ENCODE measurements around the gene ABR. TPM values are rescaled to one million over a fixed set of nuclear protein-coding genes. Genes with fewer than 3 reads are reported as not detected.

Gene ABR
- total RNA-seq, result 10 to 100 TPM in 3 of 6 experiments, 1 to 10 TPM in 3; 7.4 to 21.5 (median 11.3) TPM
- long read RNA-seq, result 0 reads

GRCh38 chr17:1179818-1180742, at the start of gene ABR:
TSS of gene ABR (minus strand) at chr17:1179981. CDS start at chr17:1179727, 254 bp downstream.
- intact Hi-C loops (cut with DNase I), result loop anchor here (5.0 to 10.0 kb wide), 2 partner anchors 55 to 58 kb away; no protein-coding TSS in a partner anchor
- H3K4me1 ChIP-seq, result no peaks in the 10 kb centered on the region
- H3K4me3 ChIP-seq, result peak within 1 kb of the TSS; percentile 39 to 54 (median 43)
- TF ChIP-seq POLR2A (IDR thresholded peaks at IDR 0.05) (no peak), CTCF (IDR thresholded peaks at IDR 0.05) (no peak)
- H3K27me3 ChIP-seq, result peaks cover 0 to 3% of the 10 kb centered on the region in 2 donors
- no peaks in the 10 kb centered on the region for H3K9me3 ChIP-seq
- ATAC-seq (peak; percentile 36 to 67 (median 49)), DNase-seq (peak in 2 of 3 donors; percentile 61 to 65)
- no peak within 1 kb of the TSS for H3K27ac ChIP-seq
- no peaks in the 10 kb centered on the region for H3K36me3 ChIP-seq
- WGBS (ENCODE audit: insufficient coverage, low coverage, low lambda C conversion rate, missing lambda C conversion rate), result 11% methylated on average over 10 of the region's 98 CpGs

GRCh38 chr17:1229349-1229899, 49.6 kb upstream of the ABR start:
- Histone ChIP-seq H3K4me3 (peak overlapping the region; percentile 25 to 51 (median 32)), H3K27me3 (no peaks in the 10 kb centered on the region), H3K36me3 (no peaks in the 10 kb centered on the region), H3K9me3 (no peaks in the 10 kb centered on the region), H3K4me1 (peaks cover 0 to 10% (median 0%) of the 10 kb centered on the region in 4 donors), H3K27ac (peak overlapping the region in 2 of 3 donors; percentile 37 to 47)
- DNase-seq (peak; percentile 59 to 78 (median 71)), ATAC-seq (peak; percentile 58 to 72 (median 62))
- intact Hi-C loops (cut with DNase I), result no loop called here
- TF ChIP-seq CTCF (IDR thresholded peaks at IDR 0.05) (no peak), POLR2A (IDR thresholded peaks at IDR 0.05) (peak; percentile 54)
- WGBS (ENCODE audit: insufficient coverage, low coverage, low lambda C conversion rate, missing lambda C conversion rate), result 1% methylated on average over 19 of the region's 74 CpGs

- Histone ChIP-seq H3K4me3 (peak overlapping the region in 2 of 3 donors; percentile 32 to 51), H3K27ac (peak overlapping the region in 2 of 3 donors; percentile 37 to 47), H3K27me3 (no peaks in the 10 kb centered on the region), H3K9me3 (no peaks in the 10 kb centered on the region), H3K36me3 (no peaks in the 10 kb centered on the region), H3K4me1 (peaks cover 0 to 10% (median 0%) of the 10 kb centered on the region in 4 donors)
- WGBS (ENCODE audit: insufficient coverage, low coverage, low lambda C conversion rate, missing lambda C conversion rate), result no CpG with 5 or more reads among the region's 79 CpGs
- TF ChIP-seq POLR2A (IDR thresholded peaks at IDR 0.05) (no peak), CTCF (IDR thresholded peaks at IDR 0.05) (no peak)
- DNase-seq, result no peak
- intact Hi-C loops (cut with DNase I), result no loop called here
- no peak for ATAC-seq
Observed at GRCh38 chr17:1228781-1229348, 49.1 kb upstream of the ABR start.

- intact Hi-C loops (cut with DNase I), result no loop called here
- H3K27ac ChIP-seq, result no peak overlapping the region
Observed at GRCh38 chr17:1227917-1228780, 48.4 kb upstream of the ABR start.

More at GRCh38 chr17:1227917-1228780, 48.4 kb upstream of the ABR start:
- peak; percentile 52 to 66 (median 55) for DNase-seq
- 17% methylated on average over 12 of the region's 58 CpGs for WGBS (ENCODE audit: insufficient coverage, low coverage, low lambda C conversion rate, missing lambda C conversion rate)
- peak; percentile 20 to 44 (median 34) for ATAC-seq
- Histone ChIP-seq H3K4me1 (peaks cover 0 to 10% (median 0%) of the 10 kb centered on the region in 4 donors), H3K27me3 (no peaks in the 10 kb centered on the region), H3K36me3 (no peaks in the 10 kb centered on the region), H3K4me3 (peak overlapping the region in 2 of 3 donors; percentile 25 to 51), H3K9me3 (no peaks in the 10 kb centered on the region)
- TF ChIP-seq POLR2A (IDR thresholded peaks at IDR 0.05) (no peak), CTCF (IDR thresholded peaks at IDR 0.05) (no peak)

Measured in right lobe of liver (tissue), 6 donors.